GM10266 (cell line): ENCODE data around the gene ATP5MC2.

ENCODE experiments used
- DNase-seq: peaks from one replicate; pipeline ENCODE4 v3.0.0; 2012; ENCODE audit errors: extremely low spot score
- TF ChIP-seq, protein P1 (sequence below): IDR thresholded peaks from 2 replicates; pipeline ENCODE4 v1.5.1; 2012; ENCODE audit warnings: mild to moderate bottlenecking, low read depth; ENCODE audit not compliant: control insufficient read depth, insufficient read depth; ENCODE audit errors: missing control alignments

The ATP5MC2 gene

DNA sequence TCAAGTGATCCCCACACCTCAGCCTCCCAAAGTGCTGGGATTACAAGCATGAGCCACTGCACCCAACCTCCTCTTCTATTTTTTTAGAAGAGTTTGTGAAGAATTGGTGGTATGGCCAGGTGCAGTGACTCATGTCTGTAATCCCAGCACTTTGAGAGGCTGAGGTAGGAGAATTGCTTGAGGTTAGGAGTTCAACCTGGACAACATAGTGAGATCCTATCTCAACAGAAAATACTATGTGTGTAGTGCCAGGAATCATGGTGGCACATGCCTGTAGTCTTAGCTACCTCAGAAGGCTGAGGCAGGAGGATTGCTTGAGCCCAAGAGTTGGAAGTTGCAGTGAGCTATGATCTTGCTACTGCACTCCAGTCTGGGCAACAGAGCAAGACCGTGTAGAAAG, 44.2 kb downstream of the ATP5MC2 start:
- TF ChIP-seq, protein P1, sequence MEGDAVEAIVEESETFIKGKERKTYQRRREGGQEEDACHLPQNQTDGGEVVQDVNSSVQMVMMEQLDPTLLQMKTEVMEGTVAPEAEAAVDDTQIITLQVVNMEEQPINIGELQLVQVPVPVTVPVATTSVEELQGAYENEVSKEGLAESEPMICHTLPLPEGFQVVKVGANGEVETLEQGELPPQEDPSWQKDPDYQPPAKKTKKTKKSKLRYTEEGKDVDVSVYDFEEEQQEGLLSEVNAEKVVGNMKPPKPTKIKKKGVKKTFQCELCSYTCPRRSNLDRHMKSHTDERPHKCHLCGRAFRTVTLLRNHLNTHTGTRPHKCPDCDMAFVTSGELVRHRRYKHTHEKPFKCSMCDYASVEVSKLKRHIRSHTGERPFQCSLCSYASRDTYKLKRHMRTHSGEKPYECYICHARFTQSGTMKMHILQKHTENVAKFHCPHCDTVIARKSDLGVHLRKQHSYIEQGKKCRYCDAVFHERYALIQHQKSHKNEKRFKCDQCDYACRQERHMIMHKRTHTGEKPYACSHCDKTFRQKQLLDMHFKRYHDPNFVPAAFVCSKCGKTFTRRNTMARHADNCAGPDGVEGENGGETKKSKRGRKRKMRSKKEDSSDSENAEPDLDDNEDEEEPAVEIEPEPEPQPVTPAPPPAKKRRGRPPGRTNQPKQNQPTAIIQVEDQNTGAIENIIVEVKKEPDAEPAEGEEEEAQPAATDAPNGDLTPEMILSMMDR = no peak
- no peak for DNase-seq

DNA sequence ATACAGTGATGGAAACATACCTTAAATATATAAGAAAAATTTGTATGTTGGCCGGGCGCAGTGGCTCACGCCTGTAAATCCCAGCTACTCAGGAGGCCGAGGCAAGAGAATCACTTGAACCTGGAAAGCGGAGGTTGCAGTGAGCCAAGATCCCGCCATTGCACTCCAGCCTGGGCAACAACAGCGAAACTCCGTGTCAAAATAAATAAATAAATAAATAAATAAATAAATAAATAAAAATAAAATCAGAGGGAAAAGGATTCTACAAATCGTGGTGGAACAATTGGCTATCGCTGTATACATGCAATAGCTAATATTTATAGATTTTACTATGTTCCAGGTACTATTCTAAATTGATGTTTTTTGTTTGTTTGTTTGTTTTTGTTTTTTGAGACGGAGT, 48.0 kb downstream of the ATP5MC2 start:
- DNase-seq = no peak
- TF ChIP-seq, protein P1 = no peak

DNA sequence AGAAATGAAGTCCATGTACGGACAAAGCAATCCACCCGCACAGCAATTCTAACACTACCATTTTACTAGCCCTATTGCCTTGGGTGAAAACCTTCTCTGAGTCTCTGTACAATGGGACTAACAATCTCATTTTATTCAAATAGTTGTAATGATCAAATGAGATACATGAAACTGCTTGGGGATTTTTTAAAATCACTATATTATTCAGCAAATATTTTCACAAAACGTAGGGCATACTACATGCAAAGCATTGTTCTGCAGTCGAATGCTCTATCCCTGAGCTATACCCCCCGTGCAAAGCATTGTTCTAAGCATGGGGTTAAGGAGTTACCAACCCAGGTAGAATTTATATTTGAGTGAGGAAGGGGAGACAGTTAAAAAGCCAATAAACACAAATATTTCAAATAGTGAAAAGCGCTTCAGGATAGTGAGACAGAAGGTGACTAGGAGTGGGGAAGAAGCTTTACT, 49.1 kb downstream of the ATP5MC2 start:
- no peak for DNase-seq
- TF ChIP-seq, protein P1 = no peak

DNA sequence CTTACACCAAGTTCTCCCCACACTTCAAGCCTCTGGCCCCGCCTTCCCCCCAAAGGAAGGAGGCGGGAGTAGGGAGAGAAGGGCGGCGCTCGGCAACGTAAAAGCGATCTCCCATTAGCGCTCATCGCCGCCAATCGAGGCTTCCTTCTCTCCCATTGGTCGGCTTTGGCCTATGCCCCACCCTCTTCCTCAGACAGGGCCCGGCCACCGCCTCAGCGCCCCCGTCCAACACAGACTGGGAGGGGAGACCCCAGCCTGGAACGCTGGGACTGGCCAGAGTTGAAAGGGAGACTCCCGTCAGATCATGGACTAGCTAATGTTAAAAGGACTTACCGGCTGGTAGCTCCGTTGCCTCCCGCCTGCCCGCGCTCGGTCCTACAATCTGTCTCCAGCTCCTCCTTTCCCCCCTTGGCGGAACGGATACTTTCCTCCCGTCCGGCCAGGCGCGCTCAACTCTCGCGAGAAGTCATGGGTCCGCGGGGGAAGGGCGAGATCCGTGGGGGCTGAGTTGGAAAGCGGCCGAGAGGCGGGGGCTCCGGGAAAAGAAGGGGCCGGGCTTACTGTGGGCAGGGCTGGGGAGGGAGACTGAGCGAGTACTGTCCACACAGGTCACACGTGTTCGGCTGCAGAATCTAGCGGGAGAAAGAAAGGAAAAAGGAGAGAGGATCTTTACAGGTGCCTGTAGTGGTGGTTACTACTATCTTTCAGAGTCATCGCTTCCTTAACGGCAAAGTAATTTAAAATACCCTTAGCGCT, 49.8 kb downstream of the ATP5MC2 start, which contains the start of gene ATF7:
Gene ATF7 (minus strand): TSS at position 437 of the 756 bp plus-strand sequence. CDS start 25,382 bp downstream, outside the sequence.
- peak; percentile 93 for DNase-seq
- TF ChIP-seq, protein P1 = no peak

DNA sequence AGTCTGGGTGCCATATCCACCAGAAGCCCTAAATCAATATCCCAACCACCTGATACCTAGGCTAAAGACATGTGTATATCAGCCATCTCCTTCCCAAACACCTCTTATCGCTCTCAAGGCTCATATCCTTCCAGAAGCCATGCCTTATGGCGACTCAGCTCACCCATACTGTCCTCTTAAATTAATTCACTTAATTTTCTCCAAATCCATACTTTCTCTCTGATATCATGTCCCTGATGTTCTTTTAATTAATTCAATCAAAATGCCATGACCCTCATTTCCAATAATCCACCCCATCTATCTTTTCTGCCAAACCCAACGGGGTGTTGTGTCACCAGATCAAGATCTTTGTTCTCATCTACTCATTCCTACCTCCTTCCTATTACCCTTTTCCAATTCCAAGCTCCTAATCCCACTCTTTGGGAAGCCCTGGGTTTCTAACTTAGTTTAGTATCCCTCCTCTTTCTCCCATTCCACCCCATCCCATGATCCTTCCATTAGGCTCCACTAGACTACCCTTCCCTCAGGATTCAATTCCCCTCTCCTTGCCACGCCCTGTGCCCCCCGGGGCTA, 50.4 kb downstream of the ATP5MC2 start:
- DNase-seq = no peak
- TF ChIP-seq, protein P1 = no peak

DNA sequence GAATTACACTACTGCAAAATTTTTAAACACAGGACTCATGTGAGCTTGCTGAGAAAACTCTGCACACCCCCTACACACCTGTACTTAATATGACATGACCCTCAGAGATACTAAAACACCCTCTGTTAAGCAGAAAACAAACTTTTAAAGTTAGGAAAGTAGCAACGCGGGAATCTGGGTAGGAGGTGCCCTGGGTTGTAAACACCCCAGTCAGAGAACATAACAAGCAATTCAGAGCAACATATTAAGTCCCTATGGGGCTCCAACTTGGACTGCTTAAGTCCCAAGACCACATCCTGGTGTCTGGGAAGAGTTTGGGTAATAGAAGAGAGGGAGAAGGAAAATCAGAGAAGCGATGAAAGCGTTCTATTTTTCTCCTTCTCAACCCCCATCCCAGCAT, 50.9 kb downstream of the ATP5MC2 start:
- TF ChIP-seq, protein P1 = no peak
- no peak for DNase-seq

DNA sequence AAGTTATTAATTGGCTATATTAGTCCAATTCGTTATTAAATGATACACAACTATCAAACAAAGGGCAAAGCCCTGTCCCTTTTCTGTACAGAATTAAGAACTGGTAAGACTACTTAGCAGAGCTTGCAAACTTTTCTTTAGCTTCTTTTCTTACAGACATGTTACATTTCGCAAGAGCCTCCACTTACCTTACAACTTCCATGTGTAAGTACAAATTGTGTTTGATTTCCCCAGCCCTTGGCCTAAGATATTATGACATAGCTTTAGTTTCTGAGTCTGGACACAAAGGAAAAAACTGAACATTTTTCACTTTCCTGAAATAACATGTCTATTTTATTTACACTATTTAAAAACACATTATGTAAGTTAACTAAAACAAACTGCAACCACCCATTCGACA, 51.4 kb downstream of the ATP5MC2 start:
- no peak for DNase-seq
- TF ChIP-seq, protein P1 = no peak
